HG03045 (cell line): ENCODE results near the gene UBA5.

Source experiments
- ATAC-seq: cut with Tn5 transposase; IDR thresholded peaks from one replicate; pipeline ENCODE4 v1.9.1; 2021; ENCODE audit warnings: mild to moderate bottlenecking, moderate library complexity; ENCODE audit not compliant: unreplicated experiment

UBA5 gene

GRCh38 chr3:132652640-132653270 lies 7.4 kb upstream of the UBA5 start:
- no peak for ATAC-seq

- no peak for ATAC-seq
Observed at GRCh38 chr3:132654190-132654589, 5.9 kb upstream of the UBA5 start.

- ATAC-seq = no peak
Observed at GRCh38 chr3:132654721-132655120, 5.4 kb upstream of the UBA5 start.

- ATAC-seq = no peak
Observed at GRCh38 chr3:132655471-132655870, 4.7 kb upstream of the UBA5 start.

- ATAC-seq = no peak
Observed at GRCh38 chr3:132657869-132658747, 2.0 kb upstream of the UBA5 start.

GRCh38 chr3:132659000-132659364 lies 1.1 kb upstream of the UBA5 start:
- ATAC-seq = no peak

- ATAC-seq = peak; percentile 66
Observed at GRCh38 chr3:132659365-132660051, 621 bp upstream of the UBA5 start, which contains the start of gene ACAD11. Gene ACAD11 (minus strand): TSS chr3:132659809. CDS start chr3:132659751, 58 bp downstream.

GRCh38 chr3:132660811-132661070 lies 612 bp downstream of the UBA5 start:
- ATAC-seq = no peak

- ATAC-seq = no peak
Observed at GRCh38 chr3:132661101-132661500, 972 bp downstream of the UBA5 start.

- ATAC-seq = no peak
Observed at GRCh38 chr3:132662212-132662611, 2.1 kb downstream of the UBA5 start.

- ATAC-seq = no peak
Observed at GRCh38 chr3:132665230-132665745, 5.2 kb downstream of the UBA5 start.

GRCh38 chr3:132669256-132669777 lies 9.2 kb downstream of the UBA5 start:
- ATAC-seq = no peak

GRCh38 chr3:132675408-132675807 lies 15.3 kb downstream of the UBA5 start:
- no peak for ATAC-seq

GRCh38 chr3:132679911-132680310 lies 19.8 kb downstream of the UBA5 start:
- ATAC-seq = no peak

GRCh38 chr3:132681421-132681820 lies 21.3 kb downstream of the UBA5 start:
- no peak for ATAC-seq

- ATAC-seq = no peak
Observed at GRCh38 chr3:132682201-132682600, 22.1 kb downstream of the UBA5 start.

GRCh38 chr3:132690040-132690439 lies 29.9 kb downstream of the UBA5 start:
- ATAC-seq = no peak

GRCh38 chr3:132694991-132695390 lies 34.9 kb downstream of the UBA5 start:
- no peak for ATAC-seq

GRCh38 chr3:132695422-132695821 lies 35.3 kb downstream of the UBA5 start:
- no peak for ATAC-seq

GRCh38 chr3:132703733-132704132 lies 43.6 kb downstream of the UBA5 start:
- ATAC-seq = no peak

- ATAC-seq = no peak
Observed at GRCh38 chr3:132709761-132710160, 49.6 kb downstream of the UBA5 start.

GRCh38 chr3:132710311-132710710 lies 50.2 kb downstream of the UBA5 start:
- no peak for ATAC-seq
